HUDEP-2 (cell line): ENCODE data around the gene LIMD2.

Experiments used
- DNase-seq, 76 experiments: peaks; one replicate each; lab custom pipeline; 2025; ENCODE audit not compliant: unreplicated experiment in 76 of 76; lab: John Stamatoyannopoulos, UW

Gene LIMD2

GRCh38 chr17:63685041-63685440 lies 14.9 kb downstream of the LIMD2 start:
- no peak for DNase-seq

GRCh38 chr17:63682981-63683380 lies 16.9 kb downstream of the LIMD2 start:
- DNase-seq: no peak

GRCh38 chr17:63682441-63682840 lies 17.5 kb downstream of the LIMD2 start:
- no peak for DNase-seq

- DNase-seq: no peak
Observed at GRCh38 chr17:63681530-63681929, 18.4 kb downstream of the LIMD2 start.

- DNase-seq: no peak
Observed at GRCh38 chr17:63680700-63681099, 19.2 kb downstream of the LIMD2 start.

GRCh38 chr17:63679214-63679613 lies 20.7 kb downstream of the LIMD2 start:
- DNase-seq: no peak

- no peak for DNase-seq
Observed at GRCh38 chr17:63676584-63676983, 23.3 kb downstream of the LIMD2 start.

GRCh38 chr17:63675607-63676546 lies 24.0 kb downstream of the LIMD2 start:
- peak in 68 of 76 experiments; percentile 7 to 80 (median 52) for DNase-seq

GRCh38 chr17:63675231-63675606 lies 24.7 kb downstream of the LIMD2 start:
- no peak for DNase-seq

GRCh38 chr17:63672856-63673255 lies 27.1 kb downstream of the LIMD2 start:
- no peak for DNase-seq

- DNase-seq: no peak
Observed at GRCh38 chr17:63665527-63666214, 34.3 kb downstream of the LIMD2 start.

GRCh38 chr17:63659850-63660249 lies 40.1 kb downstream of the LIMD2 start:
- no peak for DNase-seq

- DNase-seq: no peak
Observed at GRCh38 chr17:63658366-63658765, 41.6 kb downstream of the LIMD2 start.

- no peak for DNase-seq
Observed at GRCh38 chr17:63657786-63658185, 42.1 kb downstream of the LIMD2 start.

GRCh38 chr17:63653050-63653449 lies 46.9 kb downstream of the LIMD2 start:
- DNase-seq: no peak

- no peak for DNase-seq
Observed at GRCh38 chr17:63652106-63652505, 47.8 kb downstream of the LIMD2 start.

GRCh38 chr17:63649813-63650212 lies 50.1 kb downstream of the LIMD2 start:
- DNase-seq: no peak

- DNase-seq: no peak
Observed at GRCh38 chr17:63647936-63648335, 52.0 kb downstream of the LIMD2 start.

GRCh38 chr17:63647065-63647725 lies 52.7 kb downstream of the LIMD2 start:
- DNase-seq: no peak

- DNase-seq: no peak
Observed at GRCh38 chr17:63646488-63646806, 53.5 kb downstream of the LIMD2 start.
